Calu3 (cell line): ENCODE results near the gene ADGRV1. TPM values are rescaled to one million over a fixed set of nuclear protein-coding genes. Genes with fewer than 3 reads are reported as not detected.

Experiments
- BruUV-seq: library from RNA; stranded (reverse); fragments of 400-500 nt; replicated peaks from 2 replicates; lab custom pipeline; 2021; lab: Mats Ljungman, UMichigan
- CTCF ChIA-PET: fragments of 300-600 bp; sonication (Branson Sonifier 250); formaldehyde crosslinking; loops from one replicate; lab custom pipeline; 2022; ENCODE audit warnings: antibody characterized with exemption; lab: Charles Lee
- DNase-seq: peaks from one replicate; pipeline ENCODE4 v3.0.0; 2022
- H3K27ac Mint-ChIP-seq: one replicate; pipeline ENCODE4 v1.8.0; 2022; ENCODE audit warnings: mixed read lengths; ENCODE audit not compliant: unreplicated experiment
- H3K27me3 Mint-ChIP-seq: one replicate; pipeline ENCODE4 v1.8.0; 2022; ENCODE audit warnings: mixed read lengths; ENCODE audit not compliant: unreplicated experiment
- H3K36me3 Mint-ChIP-seq: one replicate; pipeline ENCODE4 v1.8.0; 2022; ENCODE audit warnings: mild to moderate bottlenecking, moderate library complexity, mixed read lengths; ENCODE audit not compliant: insufficient read depth, unreplicated experiment
- H3K4me1 Mint-ChIP-seq: one replicate; pipeline ENCODE4 v1.8.0; 2022; ENCODE audit warnings: mild to moderate bottlenecking, low read depth, mixed read lengths; ENCODE audit not compliant: unreplicated experiment
- H3K4me3 Mint-ChIP-seq: one replicate; pipeline ENCODE4 v1.8.0; 2022; ENCODE audit warnings: mild to moderate bottlenecking, low read depth, moderate library complexity, mixed read lengths; ENCODE audit not compliant: unreplicated experiment
- H3K9me3 Mint-ChIP-seq: one replicate; pipeline ENCODE4 v1.8.0; 2022; ENCODE audit warnings: low read depth, mixed read lengths; ENCODE audit not compliant: unreplicated experiment
- CTCF ChIP-seq: fragments of 200-600 bp; IDR thresholded peaks from one replicate; pipeline ENCODE4 v1.8.0; 2022; ENCODE audit warnings: antibody characterized with exemption; ENCODE audit not compliant: unreplicated experiment
- intact Hi-C: fragments of 100-400 bp; cut with micrococcal nuclease; formaldehyde crosslinking; loops from one replicate; pipeline ENCODE4 v1.10.0; 2022; ENCODE audit not compliant: unreplicated experiment
- total RNA-seq: library from RNA; stranded (reverse); gene quantifications from 2 replicates; pipeline ENCODE4 v1.2.3, GENCODE V29; 2022

ADGRV1 gene
- total RNA-seq, 1 experiment from 2014 or later: 1.8 TPM

DNA sequence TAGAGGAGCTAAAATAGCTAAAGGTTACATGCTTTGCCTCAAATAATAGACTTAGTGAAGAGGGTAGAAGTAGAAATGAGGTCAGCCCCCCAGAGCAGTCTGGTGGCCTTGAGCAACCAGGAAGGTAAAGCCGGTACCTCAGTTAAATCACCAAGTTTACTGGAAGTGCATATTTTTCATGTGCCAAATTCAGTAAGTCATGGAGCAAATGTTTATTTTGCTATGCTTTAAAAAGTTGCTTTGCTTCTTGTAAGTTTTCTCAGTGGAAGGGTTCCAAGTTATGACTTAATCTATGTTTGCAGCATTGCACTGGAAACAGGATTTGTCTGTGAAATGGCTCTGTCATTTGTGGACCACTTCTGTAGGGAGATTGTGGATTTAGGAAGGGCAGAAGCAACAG is 567.9 kb downstream of the ADGRV1 start:
- Mint-ChIP-seq H3K4me3 (no peak overlapping the region), H3K27ac (no peak overlapping the region), H3K27me3 (no peaks in the 10 kb centered on the region), H3K36me3 (no peaks in the 10 kb centered on the region), H3K9me3 (no peaks in the 10 kb centered on the region), H3K4me1 (peaks cover 44% of the 10 kb centered on the region)
- TF ChIP-seq CTCF: no peak
- CTCF ChIA-PET: interaction anchor here (1.2 kb wide), 1 partner anchor 93 kb away, joined by 5 read pairs; no protein-coding TSS in a partner anchor
- no peak for DNase-seq
- intact Hi-C loops: no loop called here
- no TSS peak for BruUV-seq

DNA sequence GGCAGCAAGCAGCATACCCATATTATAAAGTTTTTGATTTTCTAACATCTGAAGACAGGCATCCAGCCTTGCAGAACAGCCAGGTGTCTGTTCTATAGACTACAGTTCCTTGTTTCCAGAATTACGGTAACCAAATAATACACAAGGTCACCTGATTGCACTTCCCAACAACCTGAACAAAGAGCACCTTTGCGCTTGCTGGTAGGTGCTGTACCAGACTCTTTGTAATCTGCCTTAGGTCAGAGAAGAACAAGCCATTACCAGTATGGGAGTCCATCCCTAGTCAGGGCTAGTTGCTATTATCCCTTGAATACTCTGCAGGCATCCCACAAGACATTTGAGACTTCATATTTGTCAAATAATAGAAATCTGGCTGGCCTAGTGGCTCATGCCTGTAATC is 568.3 kb downstream of the ADGRV1 start:
- Mint-ChIP-seq H3K4me1 (peaks cover 48% of the 10 kb centered on the region), H3K36me3 (no peaks in the 10 kb centered on the region), H3K27ac (peak overlapping the region; percentile 69), H3K9me3 (no peaks in the 10 kb centered on the region), H3K4me3 (no peak overlapping the region), H3K27me3 (no peaks in the 10 kb centered on the region)
- no peak for TF ChIP-seq CTCF
- intact Hi-C loops: no loop called here
- DNase-seq: no peak
- CTCF ChIA-PET: interaction anchor here (0.6 to 0.7 kb wide), 2 partner anchors 70 to 397 kb away, joined by 3 to 4 read pairs; no protein-coding TSS in a partner anchor
- no TSS peak for BruUV-seq

GRCh38 chr5:91127456-91128081 is 569.0 kb downstream of the ADGRV1 start:
- DNase-seq: no peak
- Mint-ChIP-seq H3K4me1 (peaks cover 55% of the 10 kb centered on the region), H3K27ac (peak overlapping the region; percentile 69), H3K27me3 (no peaks in the 10 kb centered on the region), H3K9me3 (peaks cover 1% of the 10 kb centered on the region), H3K36me3 (no peaks in the 10 kb centered on the region), H3K4me3 (no peak overlapping the region)
- no TSS peak for BruUV-seq
- intact Hi-C loops: loop anchor here (2.0 kb wide), 1 partner anchor 35 kb away; no protein-coding TSS in a partner anchor
- CTCF ChIA-PET: interaction anchor here (0.5 to 1.5 kb wide), 5 partner anchors 49 to 1442 kb away, joined by 3 to 4 read pairs (median 3); partner anchors contain the start of gene ARRDC3
- no peak for TF ChIP-seq CTCF

- no TSS peak for BruUV-seq
- H3K27ac Mint-ChIP-seq: peak overlapping the region; percentile 69
- peak; percentile 35 for DNase-seq
- H3K4me1 Mint-ChIP-seq: peaks cover 65% of the 10 kb centered on the region
- CTCF ChIA-PET: interaction anchor here (1.5 kb wide), 1 partner anchor 50 kb away, joined by 3 read pairs; no protein-coding TSS in a partner anchor
- H3K36me3 Mint-ChIP-seq: no peaks in the 10 kb centered on the region
- peaks cover 4% of the 10 kb centered on the region for H3K9me3 Mint-ChIP-seq
- no peaks in the 10 kb centered on the region for H3K27me3 Mint-ChIP-seq
- no peak overlapping the region for H3K4me3 Mint-ChIP-seq
- TF ChIP-seq CTCF: no peak
- intact Hi-C loops: loop anchor here (2.0 kb wide), 1 partner anchor 34 kb away; no protein-coding TSS in a partner anchor
Measured at GRCh38 chr5:91128604-91129003, 570.0 kb downstream of the ADGRV1 start.
